ENCODE data around the gene TNRC6A.

DNA sequence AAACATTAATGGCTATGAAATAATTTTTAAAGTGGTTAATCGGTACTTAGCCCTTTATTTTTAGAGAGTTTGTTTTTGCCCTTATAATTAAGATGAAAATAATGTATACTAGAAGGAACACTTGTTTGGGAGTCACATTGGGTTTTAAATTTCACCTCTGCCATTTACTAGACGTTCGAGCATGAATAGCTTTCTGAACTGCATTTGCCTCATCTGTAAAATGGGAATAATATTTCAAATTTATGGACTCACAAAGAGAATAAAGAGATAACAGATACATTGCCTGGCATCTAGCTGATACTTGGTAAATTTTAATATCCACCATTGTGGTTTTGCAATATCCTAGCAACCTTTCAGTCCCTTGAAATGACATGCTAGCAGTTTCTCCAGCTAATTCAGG is 36.6 kb downstream of the TNRC6A start:
- TF ChIP-seq, protein P1, sequence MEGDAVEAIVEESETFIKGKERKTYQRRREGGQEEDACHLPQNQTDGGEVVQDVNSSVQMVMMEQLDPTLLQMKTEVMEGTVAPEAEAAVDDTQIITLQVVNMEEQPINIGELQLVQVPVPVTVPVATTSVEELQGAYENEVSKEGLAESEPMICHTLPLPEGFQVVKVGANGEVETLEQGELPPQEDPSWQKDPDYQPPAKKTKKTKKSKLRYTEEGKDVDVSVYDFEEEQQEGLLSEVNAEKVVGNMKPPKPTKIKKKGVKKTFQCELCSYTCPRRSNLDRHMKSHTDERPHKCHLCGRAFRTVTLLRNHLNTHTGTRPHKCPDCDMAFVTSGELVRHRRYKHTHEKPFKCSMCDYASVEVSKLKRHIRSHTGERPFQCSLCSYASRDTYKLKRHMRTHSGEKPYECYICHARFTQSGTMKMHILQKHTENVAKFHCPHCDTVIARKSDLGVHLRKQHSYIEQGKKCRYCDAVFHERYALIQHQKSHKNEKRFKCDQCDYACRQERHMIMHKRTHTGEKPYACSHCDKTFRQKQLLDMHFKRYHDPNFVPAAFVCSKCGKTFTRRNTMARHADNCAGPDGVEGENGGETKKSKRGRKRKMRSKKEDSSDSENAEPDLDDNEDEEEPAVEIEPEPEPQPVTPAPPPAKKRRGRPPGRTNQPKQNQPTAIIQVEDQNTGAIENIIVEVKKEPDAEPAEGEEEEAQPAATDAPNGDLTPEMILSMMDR (conservative IDR thresholded peaks at IDR 0.05; ENCODE audit: low read depth in 2 of 2): no peak
- TF ChIP-seq EZH2phosphoT487 (IDR thresholded peaks at IDR 0.05; ENCODE audit: unreplicated experiment): no peak
- TF ChIP-seq, protein P2, sequence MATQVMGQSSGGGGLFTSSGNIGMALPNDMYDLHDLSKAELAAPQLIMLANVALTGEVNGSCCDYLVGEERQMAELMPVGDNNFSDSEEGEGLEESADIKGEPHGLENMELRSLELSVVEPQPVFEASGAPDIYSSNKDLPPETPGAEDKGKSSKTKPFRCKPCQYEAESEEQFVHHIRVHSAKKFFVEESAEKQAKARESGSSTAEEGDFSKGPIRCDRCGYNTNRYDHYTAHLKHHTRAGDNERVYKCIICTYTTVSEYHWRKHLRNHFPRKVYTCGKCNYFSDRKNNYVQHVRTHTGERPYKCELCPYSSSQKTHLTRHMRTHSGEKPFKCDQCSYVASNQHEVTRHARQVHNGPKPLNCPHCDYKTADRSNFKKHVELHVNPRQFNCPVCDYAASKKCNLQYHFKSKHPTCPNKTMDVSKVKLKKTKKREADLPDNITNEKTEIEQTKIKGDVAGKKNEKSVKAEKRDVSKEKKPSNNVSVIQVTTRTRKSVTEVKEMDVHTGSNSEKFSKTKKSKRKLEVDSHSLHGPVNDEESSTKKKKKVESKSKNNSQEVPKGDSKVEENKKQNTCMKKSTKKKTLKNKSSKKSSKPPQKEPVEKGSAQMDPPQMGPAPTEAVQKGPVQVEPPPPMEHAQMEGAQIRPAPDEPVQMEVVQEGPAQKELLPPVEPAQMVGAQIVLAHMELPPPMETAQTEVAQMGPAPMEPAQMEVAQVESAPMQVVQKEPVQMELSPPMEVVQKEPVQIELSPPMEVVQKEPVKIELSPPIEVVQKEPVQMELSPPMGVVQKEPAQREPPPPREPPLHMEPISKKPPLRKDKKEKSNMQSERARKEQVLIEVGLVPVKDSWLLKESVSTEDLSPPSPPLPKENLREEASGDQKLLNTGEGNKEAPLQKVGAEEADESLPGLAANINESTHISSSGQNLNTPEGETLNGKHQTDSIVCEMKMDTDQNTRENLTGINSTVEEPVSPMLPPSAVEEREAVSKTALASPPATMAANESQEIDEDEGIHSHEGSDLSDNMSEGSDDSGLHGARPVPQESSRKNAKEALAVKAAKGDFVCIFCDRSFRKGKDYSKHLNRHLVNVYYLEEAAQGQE (IDR thresholded peaks at IDR 0.05; ENCODE audit: unreplicated experiment): no peak
- TF ChIP-seq, protein P3, sequence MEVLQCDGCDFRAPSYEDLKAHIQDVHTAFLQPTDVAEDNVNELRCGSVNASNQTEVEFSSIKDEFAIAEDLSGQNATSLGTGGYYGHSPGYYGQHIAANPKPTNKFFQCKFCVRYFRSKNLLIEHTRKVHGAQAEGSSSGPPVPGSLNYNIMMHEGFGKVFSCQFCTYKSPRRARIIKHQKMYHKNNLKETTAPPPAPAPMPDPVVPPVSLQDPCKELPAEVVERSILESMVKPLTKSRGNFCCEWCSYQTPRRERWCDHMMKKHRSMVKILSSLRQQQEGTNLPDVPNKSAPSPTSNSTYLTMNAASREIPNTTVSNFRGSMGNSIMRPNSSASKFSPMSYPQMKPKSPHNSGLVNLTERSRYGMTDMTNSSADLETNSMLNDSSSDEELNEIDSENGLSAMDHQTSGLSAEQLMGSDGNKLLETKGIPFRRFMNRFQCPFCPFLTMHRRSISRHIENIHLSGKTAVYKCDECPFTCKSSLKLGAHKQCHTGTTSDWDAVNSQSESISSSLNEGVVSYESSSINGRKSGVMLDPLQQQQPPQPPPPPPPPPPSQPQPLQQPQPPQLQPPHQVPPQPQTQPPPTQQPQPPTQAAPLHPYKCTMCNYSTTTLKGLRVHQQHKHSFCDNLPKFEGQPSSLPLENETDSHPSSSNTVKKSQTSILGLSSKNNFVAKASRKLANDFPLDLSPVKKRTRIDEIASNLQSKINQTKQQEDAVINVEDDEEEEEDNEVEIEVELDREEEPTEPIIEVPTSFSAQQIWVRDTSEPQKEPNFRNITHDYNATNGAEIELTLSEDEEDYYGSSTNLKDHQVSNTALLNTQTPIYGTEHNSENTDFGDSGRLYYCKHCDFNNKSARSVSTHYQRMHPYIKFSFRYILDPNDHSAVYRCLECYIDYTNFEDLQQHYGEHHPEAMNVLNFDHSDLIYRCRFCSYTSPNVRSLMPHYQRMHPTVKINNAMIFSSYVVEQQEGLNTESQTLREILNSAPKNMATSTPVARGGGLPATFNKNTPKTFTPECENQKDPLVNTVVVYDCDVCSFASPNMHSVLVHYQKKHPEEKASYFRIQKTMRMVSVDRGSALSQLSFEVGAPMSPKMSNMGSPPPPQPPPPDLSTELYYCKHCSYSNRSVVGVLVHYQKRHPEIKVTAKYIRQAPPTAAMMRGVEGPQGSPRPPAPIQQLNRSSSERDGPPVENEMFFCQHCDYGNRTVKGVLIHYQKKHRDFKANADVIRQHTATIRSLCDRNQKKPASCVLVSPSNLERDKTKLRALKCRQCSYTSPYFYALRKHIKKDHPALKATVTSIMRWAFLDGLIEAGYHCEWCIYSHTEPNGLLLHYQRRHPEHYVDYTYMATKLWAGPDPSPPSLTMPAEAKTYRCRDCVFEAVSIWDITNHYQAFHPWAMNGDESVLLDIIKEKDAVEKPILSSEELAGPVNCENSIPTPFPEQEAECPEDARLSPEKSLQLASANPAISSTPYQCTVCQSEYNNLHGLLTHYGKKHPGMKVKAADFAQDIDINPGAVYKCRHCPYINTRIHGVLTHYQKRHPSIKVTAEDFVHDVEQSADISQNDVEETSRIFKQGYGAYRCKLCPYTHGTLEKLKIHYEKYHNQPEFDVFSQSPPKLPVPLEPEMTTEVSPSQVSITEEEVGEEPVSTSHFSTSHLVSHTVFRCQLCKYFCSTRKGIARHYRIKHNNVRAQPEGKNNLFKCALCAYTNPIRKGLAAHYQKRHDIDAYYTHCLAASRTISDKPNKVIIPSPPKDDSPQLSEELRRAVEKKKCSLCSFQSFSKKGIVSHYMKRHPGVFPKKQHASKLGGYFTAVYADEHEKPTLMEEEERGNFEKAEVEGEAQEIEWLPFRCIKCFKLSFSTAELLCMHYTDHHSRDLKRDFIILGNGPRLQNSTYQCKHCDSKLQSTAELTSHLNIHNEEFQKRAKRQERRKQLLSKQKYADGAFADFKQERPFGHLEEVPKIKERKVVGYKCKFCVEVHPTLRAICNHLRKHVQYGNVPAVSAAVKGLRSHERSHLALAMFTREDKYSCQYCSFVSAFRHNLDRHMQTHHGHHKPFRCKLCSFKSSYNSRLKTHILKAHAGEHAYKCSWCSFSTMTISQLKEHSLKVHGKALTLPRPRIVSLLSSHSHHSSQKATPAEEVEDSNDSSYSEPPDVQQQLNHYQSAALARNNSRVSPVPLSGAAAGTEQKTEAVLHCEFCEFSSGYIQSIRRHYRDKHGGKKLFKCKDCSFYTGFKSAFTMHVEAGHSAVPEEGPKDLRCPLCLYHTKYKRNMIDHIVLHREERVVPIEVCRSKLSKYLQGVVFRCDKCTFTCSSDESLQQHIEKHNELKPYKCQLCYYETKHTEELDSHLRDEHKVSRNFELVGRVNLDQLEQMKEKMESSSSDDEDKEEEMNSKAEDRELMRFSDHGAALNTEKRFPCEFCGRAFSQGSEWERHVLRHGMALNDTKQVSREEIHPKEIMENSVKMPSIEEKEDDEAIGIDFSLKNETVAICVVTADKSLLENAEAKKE (CRISPR knock-in tag; IDR thresholded peaks at IDR 0.05): no peak
- no peak for TF ChIP-seq JUNB (IDR thresholded peaks at IDR 0.05; ENCODE audit: unreplicated experiment)
- no peak for TF ChIP-seq POLR2AphosphoS5 (IDR thresholded peaks at IDR 0.05; ENCODE audit: low read depth)
- no peak for TF ChIP-seq CREB1 (CRISPR knock-in tag; IDR thresholded peaks at IDR 0.05; ENCODE audit: low read depth)
